Panc1 (cell line): Measurements from ENCODE around the gene MYPN.

Experiments
- CTCF ChIP-seq: fragments of 450-650 bp; IDR thresholded peaks from 2 replicates; pipeline ENCODE4 v1.5.1; 2017; ENCODE audit warnings: mild to moderate bottlenecking
- POLR2AphosphoS5 ChIP-seq: IDR thresholded peaks from 2 replicates; pipeline ENCODE4 v1.6.1; 2012; ENCODE audit warnings: mild to moderate bottlenecking, low read depth, low read length, moderate library complexity
- REST ChIP-seq, 2 experiments: IDR thresholded peaks; 2 replicates each; pipeline ENCODE4 v1.6.1; 2011 to 2012; ENCODE audit warnings: low read depth in 2 of 2, control low read depth in 1 of 2, low read length in 1 of 2, mild to moderate bottlenecking in 1 of 2, moderate library complexity in 1 of 2; ENCODE audit not compliant: insufficient read depth in 1 of 2
- SIN3A ChIP-seq: IDR thresholded peaks from 2 replicates; pipeline ENCODE4 v1.6.1; 2012; ENCODE audit warnings: low read depth, mild to moderate bottlenecking, low read length, moderate library complexity, borderline replicate concordance; ENCODE audit not compliant: insufficient read depth
- TCF7L2 ChIP-seq: IDR thresholded peaks from 2 replicates; pipeline ENCODE4 v1.6.1; 2011; ENCODE audit warnings: mild to moderate bottlenecking, low read depth, low read length, inconsistent platforms

DNA sequence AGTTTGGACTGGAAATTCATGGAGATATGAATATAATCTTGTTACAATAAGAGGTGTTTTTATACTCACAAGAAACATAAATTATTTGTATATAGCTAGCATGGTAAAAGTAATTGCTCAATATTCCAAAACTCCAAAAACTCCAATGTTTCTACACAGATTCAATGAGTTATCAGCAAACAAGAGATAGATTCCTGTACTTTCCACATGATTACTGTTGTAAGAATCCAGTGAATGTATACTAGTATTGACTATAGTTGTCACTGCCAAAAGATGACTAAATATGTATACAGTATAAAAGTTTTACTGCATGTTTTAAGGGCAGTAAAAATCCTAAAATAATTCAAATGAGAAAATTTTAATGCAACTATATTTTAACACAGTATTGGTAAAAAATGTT is 111.9 kb downstream of the MYPN start:
- no peak for TF ChIP-seq REST (IDR thresholded peaks at IDR 0.05; ENCODE audit: insufficient read depth in 1 of 2, low read depth in 2 of 2, low read length in 1 of 2)
- TF ChIP-seq CTCF = no peak
- no peak for TF ChIP-seq TCF7L2
- no peak for TF ChIP-seq POLR2AphosphoS5
- TF ChIP-seq SIN3A = no peak
